AG04449 (cell line): ENCODE results near the gene SLK.

Source experiments
- CTCF ChIA-PET: fragments of 350-600 bp; formaldehyde crosslinking; extraction: SDS; loops from one replicate; lab custom pipeline; 2021; ENCODE audit warnings: antibody characterized with exemption; lab: Yijun Ruan, JAX
- POLR2A ChIA-PET: fragments of 400-600, 350-600 bp; formaldehyde crosslinking; extraction: SDS; loops from one replicate; lab custom pipeline; 2020; ENCODE audit warnings: antibody characterized with exemption, inconsistent platforms; lab: Yijun Ruan, JAX
- DNase-seq: peaks from one replicate; pipeline ENCODE4 v3.0.0-alpha.2; 2010; ENCODE audit warnings: low read depth, low spot score
- H3K4me3 ChIP-seq: 2 replicates; pipeline ENCODE4 v1.5.1; 2011; ENCODE audit warnings: low read depth, mild to moderate bottlenecking, control low read depth, low read length
- TF ChIP-seq, protein P1 (sequence below): IDR thresholded peaks from one replicate; pipeline ENCODE4 v1.5.1; 2011; ENCODE audit warnings: mild to moderate bottlenecking, moderate library complexity, low read length, control low read depth, inconsistent platforms; ENCODE audit not compliant: insufficient read depth; ENCODE audit errors: missing control alignments

The SLK gene

DNA sequence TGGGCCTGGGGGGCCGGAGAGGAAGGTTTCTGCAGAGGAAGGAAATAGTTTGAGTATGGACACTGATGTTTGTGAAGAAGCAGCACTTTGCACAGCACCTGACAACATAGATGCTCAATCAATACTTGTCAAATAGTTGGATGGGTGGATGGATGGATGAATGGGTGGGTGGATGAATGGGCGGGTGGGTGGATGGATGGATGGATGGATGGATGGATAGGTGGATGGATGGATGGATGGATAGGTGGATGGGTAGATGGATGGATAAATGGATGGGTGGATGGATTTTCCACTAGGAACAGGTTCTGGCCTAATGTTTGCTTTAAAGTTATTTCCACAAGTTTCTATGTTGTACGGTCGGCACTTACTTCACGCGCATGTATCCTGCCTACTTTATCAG, 73.4 kb downstream of the SLK start:
- ChIA-PET CTCF (interaction anchor here (0.9 to 1.0 kb wide), 2 partner anchors 81 to 150 kb away, joined by 3 to 5 read pairs; partner anchors contain the start of gene SFR1), POLR2A (no interaction called here)
- no peak for DNase-seq
- no peak overlapping the region for H3K4me3 ChIP-seq
- TF ChIP-seq, protein P1, sequence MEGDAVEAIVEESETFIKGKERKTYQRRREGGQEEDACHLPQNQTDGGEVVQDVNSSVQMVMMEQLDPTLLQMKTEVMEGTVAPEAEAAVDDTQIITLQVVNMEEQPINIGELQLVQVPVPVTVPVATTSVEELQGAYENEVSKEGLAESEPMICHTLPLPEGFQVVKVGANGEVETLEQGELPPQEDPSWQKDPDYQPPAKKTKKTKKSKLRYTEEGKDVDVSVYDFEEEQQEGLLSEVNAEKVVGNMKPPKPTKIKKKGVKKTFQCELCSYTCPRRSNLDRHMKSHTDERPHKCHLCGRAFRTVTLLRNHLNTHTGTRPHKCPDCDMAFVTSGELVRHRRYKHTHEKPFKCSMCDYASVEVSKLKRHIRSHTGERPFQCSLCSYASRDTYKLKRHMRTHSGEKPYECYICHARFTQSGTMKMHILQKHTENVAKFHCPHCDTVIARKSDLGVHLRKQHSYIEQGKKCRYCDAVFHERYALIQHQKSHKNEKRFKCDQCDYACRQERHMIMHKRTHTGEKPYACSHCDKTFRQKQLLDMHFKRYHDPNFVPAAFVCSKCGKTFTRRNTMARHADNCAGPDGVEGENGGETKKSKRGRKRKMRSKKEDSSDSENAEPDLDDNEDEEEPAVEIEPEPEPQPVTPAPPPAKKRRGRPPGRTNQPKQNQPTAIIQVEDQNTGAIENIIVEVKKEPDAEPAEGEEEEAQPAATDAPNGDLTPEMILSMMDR = no peak

DNA sequence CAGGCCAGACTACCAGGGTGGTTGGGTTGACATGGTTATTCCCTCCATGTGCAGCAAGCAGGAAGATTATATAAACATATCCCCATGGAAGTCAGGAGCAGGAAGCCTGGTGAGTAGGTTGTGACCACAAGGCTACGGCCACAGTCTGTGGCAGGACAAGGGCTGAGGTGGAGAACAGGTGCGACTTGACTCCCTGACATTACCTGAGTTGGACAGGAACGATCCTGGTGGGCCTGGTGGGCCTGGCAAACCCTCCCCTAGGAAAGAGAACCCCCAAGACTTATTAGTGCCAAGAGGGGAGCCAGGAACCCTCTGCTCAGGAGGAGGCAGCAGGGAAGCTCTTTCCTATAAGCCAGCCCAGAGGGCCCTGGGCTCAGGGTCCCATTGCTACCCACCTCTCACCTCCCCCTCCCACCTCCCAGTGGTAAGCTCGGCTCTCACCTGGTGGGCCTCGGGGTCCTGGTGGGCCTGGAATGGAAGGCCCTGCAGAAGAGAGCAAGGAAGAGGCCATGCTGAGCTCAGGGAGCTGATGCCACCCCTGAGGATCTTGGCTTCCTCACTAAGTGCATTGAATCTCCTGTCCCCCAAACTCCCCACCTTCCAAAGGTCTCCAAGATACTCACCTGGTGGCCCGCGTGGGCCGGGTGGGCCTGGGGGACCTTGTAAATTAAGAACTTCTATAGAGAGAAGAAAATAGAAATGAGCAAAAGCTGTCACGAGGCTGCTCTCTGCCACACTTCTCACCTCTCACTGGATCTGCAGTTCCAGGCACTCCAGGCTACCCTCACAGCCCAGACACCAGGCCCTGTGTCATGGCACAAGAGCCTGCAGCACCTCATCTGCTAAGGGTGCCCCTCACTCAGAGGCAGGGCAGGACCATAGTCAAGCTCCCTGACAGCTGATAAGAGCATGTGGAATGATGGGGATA, 74.2 kb downstream of the SLK start:
- TF ChIP-seq, protein P1 = no peak
- DNase-seq = no peak
- ChIA-PET POLR2A (no interaction called here), CTCF (interaction anchor here (0.7 to 1.9 kb wide), 5 partner anchors 9 to 170 kb away, joined by 3 to 7 read pairs (median 5); partner anchors contain the start of gene SFR1)
- no peak overlapping the region for H3K4me3 ChIP-seq

DNA sequence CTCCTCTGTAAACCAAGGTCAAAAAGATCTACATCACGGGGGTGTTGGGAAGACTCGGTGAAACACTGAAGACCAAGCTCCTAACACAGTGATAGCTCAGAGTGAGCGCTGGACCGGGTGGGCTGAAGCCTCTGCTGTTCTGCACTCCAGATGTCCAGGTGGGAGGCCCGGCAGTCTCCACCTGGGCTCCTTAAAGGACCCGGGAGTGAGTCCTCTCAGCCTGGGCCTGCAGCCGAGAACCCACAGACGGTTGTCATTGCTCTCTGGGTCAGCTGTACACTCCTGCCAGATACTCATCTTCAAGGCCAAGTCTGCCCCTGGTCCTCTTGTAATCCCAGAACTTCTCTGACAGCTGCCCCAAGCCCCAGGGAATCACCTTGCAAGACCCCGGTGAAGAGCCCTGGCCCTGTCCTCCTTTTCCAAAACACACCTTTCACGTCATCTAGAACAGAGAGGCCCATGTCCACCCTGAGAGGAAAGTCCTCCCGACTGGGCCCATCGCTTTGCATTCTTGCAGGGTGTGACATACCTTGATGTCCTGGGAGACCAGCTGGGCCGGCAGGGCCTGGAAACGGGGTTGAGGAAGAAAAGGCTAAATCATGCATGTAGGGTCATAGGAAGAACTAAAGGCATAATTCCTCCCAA, 75.1 kb downstream of the SLK start:
- ChIA-PET POLR2A (no interaction called here), CTCF (interaction anchor here (0.7 to 1.9 kb wide), 4 partner anchors 10 to 169 kb away, joined by 3 to 7 read pairs (median 5); no protein-coding TSS in a partner anchor)
- TF ChIP-seq, protein P1 = no peak
- no peak overlapping the region for H3K4me3 ChIP-seq
- no peak for DNase-seq

DNA sequence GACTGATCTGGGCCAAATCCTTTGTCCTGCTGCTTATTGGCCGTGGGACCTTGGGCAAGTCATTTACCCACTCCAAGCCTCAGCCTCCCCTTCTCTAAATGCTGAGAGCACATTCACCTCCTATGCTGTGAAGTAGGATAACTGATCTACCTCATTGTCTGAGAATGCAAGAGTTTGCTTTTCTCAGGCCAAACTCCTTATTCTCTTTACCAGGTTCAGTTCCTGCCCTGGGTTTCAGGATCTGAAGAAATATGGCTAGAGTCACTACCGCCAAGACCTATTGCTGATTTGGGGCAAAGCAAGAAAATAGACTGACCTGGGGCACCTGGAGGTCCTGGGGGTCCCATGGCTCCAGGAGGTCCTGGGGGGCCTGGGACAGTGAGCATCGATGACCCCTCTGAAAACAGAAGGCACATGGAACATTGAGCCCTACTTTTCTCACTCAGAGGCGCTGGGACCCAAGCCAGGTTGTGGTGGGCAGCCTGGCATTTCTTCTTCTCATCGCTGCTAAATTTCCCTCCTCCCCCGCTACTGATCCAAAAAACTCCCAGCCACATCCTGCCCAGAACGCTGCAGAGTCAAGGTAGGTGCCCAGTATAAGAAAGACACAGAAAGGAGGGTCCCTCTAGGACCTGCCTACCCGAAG, 76.4 kb downstream of the SLK start:
- H3K4me3 ChIP-seq = no peak overlapping the region
- TF ChIP-seq, protein P1 = no peak
- ChIA-PET CTCF (interaction anchor here (1.0 to 7.0 kb wide), 3 partner anchors 81 to 167 kb away, joined by 3 to 148 read pairs (median 3); partner anchors contain the start of gene SFR1), POLR2A (no interaction called here)
- no peak for DNase-seq

DNA sequence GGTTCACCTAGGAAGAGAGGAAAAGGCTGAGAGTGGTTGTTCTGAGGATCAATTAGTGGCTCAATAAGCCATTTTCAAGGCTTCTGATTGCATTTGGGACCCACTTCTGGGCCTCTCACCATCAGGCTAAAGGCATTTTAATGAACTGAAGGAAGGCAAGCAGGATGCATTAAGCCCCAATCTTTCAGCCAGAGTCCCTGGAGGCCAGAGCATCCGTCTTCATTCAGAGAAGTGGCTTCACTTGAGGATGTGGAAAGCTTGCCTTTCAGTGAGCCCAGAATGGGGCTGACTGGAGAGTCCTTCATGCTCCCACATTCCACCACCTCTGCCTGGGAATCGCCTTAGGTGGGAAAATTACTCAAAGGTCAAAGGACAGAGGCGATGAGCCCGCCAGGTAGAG, 76.9 kb downstream of the SLK start:
- CTCF ChIA-PET = interaction anchor here (1.0 to 7.0 kb wide), 3 partner anchors 80 to 167 kb away, joined by 3 to 148 read pairs (median 3); partner anchors contain the start of gene SFR1
- TF ChIP-seq, protein P1 = no peak
- H3K4me3 ChIP-seq = no peak overlapping the region
- no peak for DNase-seq
- POLR2A ChIA-PET = no interaction called here
